ENCODE measurements around the gene ID1. TPM values are rescaled to one million over a fixed set of nuclear protein-coding genes. Genes with fewer than 3 reads are reported as not detected.

Gene ID1
- polyA plus RNA-seq, 2 of the 4 experiments (the other 2 are of a cell fraction) = 237 to 432 TPM

GRCh38 chr20:31607640-31608250 lies 2.7 kb downstream of the ID1 start:
- ATAC-seq = peak; percentile 0 to 4; a peak in 4 of 6 replicates
- peak in 1 of 2 experiments; percentile 42 for DNase-seq (ENCODE audit: low read depth in 1 of 2, low spot score in 1 of 2)
- 0 out of 2 replicates have a peak, but pooled peaks have one; percentile 80 for TF ChIP-seq HOXA7 (CRISPR knock-in tag; IDR thresholded peaks at IDR 0.05)
- TF ChIP-seq ZNF302 (CRISPR knock-in tag; IDR thresholded peaks at IDR 0.05) = peak; percentile 37; the same call in 1 of the 2 replicates
- TF ChIP-seq ZC3H11A (IDR thresholded peaks at IDR 0.05) = no peak
- TF ChIP-seq EP300 (IDR thresholded peaks at IDR 0.05) = 0 out of 5 replicates have a peak, but pooled peaks of 1 of the 2 experiments have one; percentile 7
- TF ChIP-seq NR3C1 (IDR thresholded peaks at IDR 0.05) = no peak
- TF ChIP-seq EHF (CRISPR knock-in tag; IDR thresholded peaks at IDR 0.05) = peak; percentile 88
- no peak; the same call in 1 of the 2 replicates for TF ChIP-seq TFCP2L1 (CRISPR knock-in tag; IDR thresholded peaks at IDR 0.05)
- TF ChIP-seq TP53 (CRISPR knock-in tag; IDR thresholded peaks at IDR 0.05) = peak; percentile 78; the same call in 1 of the 2 replicates
- no peak for TF ChIP-seq ELK1 (IDR thresholded peaks at IDR 0.05; ENCODE audit: low read depth, low read length)
- no peak for TF ChIP-seq SREBF2 (IDR thresholded peaks at IDR 0.05)
- TF ChIP-seq REST (IDR thresholded peaks at IDR 0.05) = peak; percentile 13; the same call in 1 of the 2 replicates
- TF ChIP-seq CHD4 (IDR thresholded peaks at IDR 0.05; ENCODE audit: borderline replicate concordance) = no peak
- no peak for TF ChIP-seq CHD2 (IDR thresholded peaks at IDR 0.05; ENCODE audit: low read length, partially characterized antibody)
- 0 out of 2 replicates have a peak, but pooled peaks have one; percentile 60 for TF ChIP-seq MYC (IDR thresholded peaks at IDR 0.05; ENCODE audit: borderline replicate concordance, low read length)
- TF ChIP-seq CBX8 (IDR thresholded peaks at IDR 0.05) = no peak
- no peak for TF ChIP-seq ZFP36 (IDR thresholded peaks at IDR 0.05; ENCODE audit: borderline replicate concordance, partially characterized antibody)
- no peak for TF ChIP-seq HDAC2 (IDR thresholded peaks at IDR 0.05)
- TF ChIP-seq JUNB (IDR thresholded peaks at IDR 0.05) = peak; percentile 7; the same call in 1 of the 2 replicates
- TF ChIP-seq NFE2L2 (conservative IDR thresholded peaks at IDR 0.05; ENCODE audit: low read length) = no peak
- TF ChIP-seq ATOH8 (CRISPR knock-in tag; IDR thresholded peaks at IDR 0.05; ENCODE audit: low read depth) = peak; percentile 64; the same call in 1 of the 2 replicates
- peak; percentile 87; the same call in 1 of the 2 replicates for TF ChIP-seq HOXB5 (CRISPR knock-in tag; IDR thresholded peaks at IDR 0.05)
- no peak for TF ChIP-seq PHF8 (IDR thresholded peaks at IDR 0.05; ENCODE audit: borderline replicate concordance, low read depth)
- no peak for TF ChIP-seq KDM1A (IDR thresholded peaks at IDR 0.05; ENCODE audit: low read depth)
- no peak for TF ChIP-seq CBX2 (IDR thresholded peaks at IDR 0.05; ENCODE audit: borderline replicate concordance, low read depth)
- TF ChIP-seq FOXS1 (CRISPR knock-in tag; IDR thresholded peaks at IDR 0.05) = 0 out of 2 replicates have a peak, but pooled peaks have one; percentile 20
- TF ChIP-seq RAD21 (conservative IDR thresholded peaks at IDR 0.05 in 1 of 2, IDR thresholded peaks at IDR 0.05 in 1 of 2) = no peak
- TF ChIP-seq HEYL (CRISPR knock-in tag; IDR thresholded peaks at IDR 0.05) = peak; percentile 82; the same call in 1 of the 2 replicates
- TF ChIP-seq RARB (CRISPR knock-in tag; IDR thresholded peaks at IDR 0.05) = no peak; the same call in 1 of the 2 replicates
- FAIRE-seq = no peak
- peak overlapping the region; percentile 90 for H3K4me2 ChIP-seq
- no peaks in the 10 kb centered on the region for H3K9me3 ChIP-seq
- H3K27ac ChIP-seq = peak overlapping the region; percentile 97 to 98
- POLR2A ChIA-PET = interaction anchor here (0.5 to 8.1 kb wide), 13 partner anchors 11 to 112 kb away, joined by 3 to 265 read pairs (median 6); no protein-coding TSS in a partner anchor
- peak overlapping the region; percentile 93 for H3K4me3 ChIP-seq
- CTCF ChIA-PET = interaction anchor here (1.0 to 25.0 kb wide), 8 partner anchors 10 to 130 kb away, joined by 3 to 966 read pairs (median 6); a partner anchor contains a TSS
- WGBS (ENCODE audit: missing lambda C conversion rate) = 5% methylated on average over 9 of the region's 9 CpGs
- peaks cover 63% of the 10 kb centered on the region for H3K4me1 ChIP-seq

All from A549 (cell line).